OCI-LY3 (cell line): ENCODE measurements around the gene FARP1.

Source experiments
- CTCF ChIP-seq: fragments of 200-600, 300-600 bp; sonication (generic); IDR thresholded peaks from 2 replicates; pipeline ENCODE4 v1.5.1; 2014; ENCODE audit warnings: antibody characterized with exemption, low read length, low read depth
- EZH2phosphoT487 ChIP-seq: fragments of 200-600 bp; shearing (Covaris generic); IDR thresholded peaks from 2 replicates; pipeline ENCODE4 v1.6.1; 2018; ENCODE audit warnings: antibody characterized with exemption, mixed run types, low read depth

- no peak for TF ChIP-seq CTCF
- TF ChIP-seq EZH2phosphoT487, result no peak
Measured at GRCh38 chr13:98496479-98496791, 353.5 kb downstream of the FARP1 start.
